Choroid plexus epithelial cell (primary cell): Measurements from ENCODE around the gene SAC3D1.

Source experiments
- DNase-seq: peaks from one replicate; pipeline ENCODE4 v3.0.0-alpha.2; 2010; ENCODE audit warnings: low read depth
- H3K4me3 ChIP-seq: 2 replicates; pipeline ENCODE4 v1.5.1; 2011; ENCODE audit warnings: low read depth, mild to moderate bottlenecking, control low read depth, low read length, moderate library complexity
- CTCF ChIP-seq: conservative IDR thresholded peaks from 2 replicates; pipeline ENCODE4 v1.5.1; 2011; ENCODE audit warnings: low read depth, mild to moderate bottlenecking, control low read depth, inconsistent platforms, low read length, moderate library complexity

SAC3D1 gene

GRCh38 chr11:65026810-65027209 is 14.2 kb upstream of the SAC3D1 start:
- DNase-seq = no peak

GRCh38 chr11:65027213-65028067 is 13.6 kb upstream of the SAC3D1 start, which contains the start of gene SNX15:
TSS of gene SNX15 (plus strand) at chr11:65027439. CDS start at chr11:65027538, 99 bp downstream.
- H3K4me3 ChIP-seq = peak within 1 kb of the TSS; percentile 81
- peak; percentile 78 for TF ChIP-seq CTCF
- DNase-seq = peak; percentile 98

More at GRCh38 chr11:65026810-65027209, 14.2 kb upstream of the SAC3D1 start:
- no peak for TF ChIP-seq CTCF
- H3K4me3 ChIP-seq = peak overlapping the region; percentile 81

- no peak overlapping the region for H3K4me3 ChIP-seq
- no peak for TF ChIP-seq CTCF
- DNase-seq = no peak
Measured at GRCh38 chr11:65032216-65032615, 8.8 kb upstream of the SAC3D1 start.

GRCh38 chr11:65034423-65034822 is 6.6 kb upstream of the SAC3D1 start:
- no peak for DNase-seq
- no peak overlapping the region for H3K4me3 ChIP-seq
- no peak for TF ChIP-seq CTCF

GRCh38 chr11:65035579-65035978 is 5.4 kb upstream of the SAC3D1 start:
- no peak for DNase-seq
- no peak for TF ChIP-seq CTCF
- no peak overlapping the region for H3K4me3 ChIP-seq

GRCh38 chr11:65036931-65037330 is 4.1 kb upstream of the SAC3D1 start:
- H3K4me3 ChIP-seq = no peak overlapping the region
- no peak for TF ChIP-seq CTCF
- no peak for DNase-seq

GRCh38 chr11:65040520-65040846 is 527 bp upstream of the SAC3D1 start:
- H3K4me3 ChIP-seq = peak overlapping the region; percentile 80
- TF ChIP-seq CTCF = no peak
- no peak for DNase-seq
